KBM-7 (cell line): ENCODE data around the gene PAK1.
"Not testable (repeated sequence)": the region's sequence is repeated elsewhere in the genome, so short reads cannot be mapped to it uniquely, and the experiment has no call there.

Source experiments
- DNase-seq: peaks from one replicate; pipeline ENCODE4 v3.0.0-alpha.2; 2015
- in situ Hi-C: fragments of 300-500 bp; cut with MboI; formaldehyde crosslinking; loops from 2 replicates; pipeline ENCODE4 v1.14.3; 2020; ENCODE audit warnings: low sequenced_read_pairs, low pct_unique_long_range_greater_than_20kb, mixed read lengths

PAK1 gene

DNA sequence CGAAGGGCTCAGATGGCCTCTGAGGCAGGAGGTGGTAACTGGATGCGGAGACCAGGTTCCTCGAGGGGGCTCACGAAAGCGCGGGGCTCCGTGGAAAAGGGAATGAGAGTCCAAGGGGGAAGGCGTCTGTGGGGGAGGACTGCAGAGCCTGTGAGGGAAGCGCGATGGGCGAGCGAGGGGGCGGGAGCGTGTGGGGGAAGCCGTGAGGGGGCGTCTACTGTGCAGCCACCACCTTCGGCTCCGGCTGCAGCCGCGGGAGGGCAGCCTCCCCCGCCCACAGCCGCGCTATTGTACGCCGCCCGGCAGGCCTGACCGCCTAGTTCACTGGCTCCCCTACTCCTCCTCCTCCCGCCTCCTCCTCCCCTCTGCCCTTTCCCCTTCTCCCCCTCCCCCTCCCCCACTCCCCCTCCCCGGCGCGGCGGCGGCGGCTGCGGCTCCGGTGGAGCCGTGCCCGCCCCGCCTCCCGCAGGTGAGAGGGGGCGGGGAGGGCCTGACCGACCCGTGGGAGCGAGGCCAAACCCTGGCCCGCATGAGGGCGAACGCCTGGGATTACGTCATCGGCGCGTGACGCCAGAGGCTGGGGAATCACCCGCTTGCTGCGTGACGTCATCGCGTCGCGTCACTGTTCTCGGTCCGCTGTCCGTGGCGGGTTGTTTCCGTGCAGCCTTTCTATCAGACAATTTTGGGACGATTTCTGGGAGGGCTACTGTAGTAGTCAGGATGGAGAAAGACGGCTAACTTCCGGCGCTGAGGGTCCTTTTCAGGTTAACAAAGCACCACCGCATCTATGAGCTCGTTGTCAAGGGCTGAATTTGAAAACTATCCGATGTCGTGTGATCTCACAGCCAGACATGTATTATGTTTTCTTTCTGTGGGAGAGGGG lies at the start of gene PAK1:
Gene PAK1, minus strand, starts transcription at position 294 of the 883 bp plus-strand sequence. CDS start 81,574 bp downstream, outside the sequence.
- in situ Hi-C loops = no loop called here
- DNase-seq = peak; percentile 87

DNA sequence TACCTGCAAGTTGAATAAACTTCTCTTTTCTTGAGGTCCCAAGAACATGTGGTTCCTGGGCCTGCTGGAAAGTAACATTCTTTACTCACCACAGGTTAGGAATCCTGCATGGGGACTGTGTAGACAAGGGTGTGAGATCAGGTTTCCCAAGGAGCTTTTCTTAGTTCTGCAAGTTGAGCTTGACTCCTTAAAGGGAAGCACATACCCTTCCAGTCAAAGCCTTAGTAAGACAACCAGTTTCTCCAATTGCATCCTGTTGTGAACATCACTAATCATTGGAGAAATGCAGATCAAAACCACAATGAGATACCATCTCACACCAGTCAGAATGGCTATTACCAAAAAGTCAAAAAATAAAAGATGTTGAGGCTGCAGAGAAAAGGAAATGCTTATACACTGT lies 48.3 kb upstream of the PAK1 start:
- in situ Hi-C loops = no loop called here
- DNase-seq = no peak

DNA sequence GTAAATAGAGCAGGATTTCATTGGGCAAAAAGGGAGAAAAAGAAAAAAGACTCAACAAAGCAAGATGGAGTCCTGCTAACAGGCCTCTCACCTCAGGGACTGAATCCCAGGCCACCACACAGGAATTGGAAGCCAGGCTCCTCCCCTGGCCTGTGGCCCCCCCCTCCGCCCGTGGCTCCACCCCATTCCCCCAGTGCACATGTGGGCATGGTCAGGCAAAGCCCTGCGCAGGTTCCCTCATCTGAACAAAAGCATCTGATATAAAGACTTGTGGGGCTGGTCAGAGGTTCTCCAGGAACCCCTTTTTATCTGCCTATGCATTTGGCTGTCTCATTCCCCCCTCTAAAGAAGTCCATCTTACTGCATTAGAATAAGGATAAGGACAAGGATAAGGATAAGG lies 46.0 kb upstream of the PAK1 start:
- no peak for DNase-seq
- in situ Hi-C loops = no loop called here

DNA sequence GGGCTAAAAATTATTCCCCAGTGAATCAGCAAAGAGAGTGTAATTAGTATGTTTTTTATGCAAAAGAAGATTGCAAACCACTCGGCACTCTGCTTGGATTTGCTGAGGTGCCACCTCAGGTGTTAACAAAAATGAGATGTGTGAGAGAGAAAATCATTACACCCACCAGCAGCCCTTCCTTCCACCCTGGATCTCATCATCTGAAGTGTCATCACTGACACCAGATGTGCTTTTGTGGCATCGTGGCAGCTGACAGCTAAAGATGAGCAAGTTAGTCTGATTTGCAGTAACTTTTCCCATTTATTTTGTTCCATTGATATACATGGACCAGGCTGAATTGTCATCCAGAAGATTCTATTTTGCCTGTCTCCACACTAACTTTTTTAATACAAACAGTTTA lies 44.6 kb upstream of the PAK1 start:
- DNase-seq = no peak
- in situ Hi-C loops = no loop called here

DNA sequence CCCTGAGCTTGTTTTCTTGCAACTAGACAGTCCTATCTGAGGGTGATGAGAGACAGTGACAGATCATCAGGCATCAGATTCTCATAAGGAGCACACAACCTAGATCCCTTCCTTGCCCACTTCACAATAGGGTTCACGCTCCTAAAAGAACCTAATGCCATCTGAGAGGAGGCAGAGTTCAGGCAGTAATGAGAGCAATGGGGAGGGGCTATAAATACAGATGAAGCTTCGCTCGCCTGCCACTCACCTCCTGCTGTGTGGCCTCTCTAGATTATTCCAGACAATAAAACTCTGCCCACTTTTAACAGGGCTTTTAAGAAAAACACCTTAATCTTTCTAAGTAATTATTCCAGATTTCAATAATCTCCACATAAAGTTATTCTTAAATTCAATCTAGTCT lies 43.9 kb upstream of the PAK1 start:
- in situ Hi-C loops = no loop called here
- no peak for DNase-seq

DNA sequence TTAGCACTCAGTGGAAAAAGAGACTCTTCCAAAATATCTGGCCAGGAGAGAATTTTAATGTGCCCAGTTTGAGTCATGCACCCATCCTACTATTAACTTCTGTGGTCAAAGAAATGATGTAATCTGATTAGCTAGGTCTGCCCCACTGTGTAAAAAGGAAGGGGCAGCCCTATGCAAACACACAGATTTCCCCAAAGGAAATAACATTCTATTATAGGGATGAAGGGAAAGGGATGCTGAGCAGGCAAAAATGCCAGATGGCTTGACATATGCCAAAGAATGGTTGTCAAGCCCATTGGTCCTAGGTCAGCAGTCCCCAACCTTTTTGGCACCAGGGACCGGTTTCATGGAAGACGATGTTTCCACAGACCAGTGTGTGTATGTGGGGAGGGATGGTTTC lies 43.3 kb upstream of the PAK1 start:
- no peak for DNase-seq
- in situ Hi-C loops = no loop called here

DNA sequence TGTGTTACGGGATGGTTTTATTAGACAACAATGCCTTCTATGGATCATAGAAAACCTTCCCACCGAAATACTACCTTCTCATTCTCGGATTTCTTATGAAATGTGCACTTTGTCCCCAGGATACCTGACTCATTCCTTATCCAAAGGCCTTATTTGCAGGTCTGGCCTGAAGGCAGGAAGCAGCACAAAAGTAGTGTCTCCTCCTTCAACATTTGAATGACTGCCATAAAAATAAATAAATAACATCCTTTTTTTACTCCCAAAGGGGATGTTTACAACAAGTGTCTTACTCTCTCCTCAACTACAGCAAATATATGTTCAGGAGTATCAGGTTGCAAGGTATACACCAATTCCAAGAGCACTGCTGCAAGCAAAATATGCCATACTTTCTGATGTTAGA lies 41.6 kb upstream of the PAK1 start:
- no peak for DNase-seq
- in situ Hi-C loops = no loop called here

DNA sequence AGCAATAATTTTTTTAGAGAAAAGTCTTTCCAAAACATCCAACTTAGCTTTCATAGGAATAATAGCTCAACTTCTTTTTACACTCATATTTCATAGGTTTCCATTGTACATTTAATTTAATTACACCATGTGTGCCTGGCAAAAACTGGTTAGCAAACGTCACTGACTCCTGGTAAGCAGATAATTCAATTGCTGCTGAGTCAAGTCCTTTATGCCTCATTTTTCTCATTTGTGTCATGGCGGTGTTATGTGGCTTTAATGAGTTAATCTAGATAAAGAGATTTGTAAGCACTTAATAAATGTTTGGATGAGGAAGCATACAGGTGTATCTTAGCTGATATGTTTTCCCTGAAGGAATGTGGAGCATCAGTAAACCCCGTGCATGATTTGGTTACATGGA lies 41.2 kb upstream of the PAK1 start:
- no peak for DNase-seq
- in situ Hi-C loops = no loop called here

DNA sequence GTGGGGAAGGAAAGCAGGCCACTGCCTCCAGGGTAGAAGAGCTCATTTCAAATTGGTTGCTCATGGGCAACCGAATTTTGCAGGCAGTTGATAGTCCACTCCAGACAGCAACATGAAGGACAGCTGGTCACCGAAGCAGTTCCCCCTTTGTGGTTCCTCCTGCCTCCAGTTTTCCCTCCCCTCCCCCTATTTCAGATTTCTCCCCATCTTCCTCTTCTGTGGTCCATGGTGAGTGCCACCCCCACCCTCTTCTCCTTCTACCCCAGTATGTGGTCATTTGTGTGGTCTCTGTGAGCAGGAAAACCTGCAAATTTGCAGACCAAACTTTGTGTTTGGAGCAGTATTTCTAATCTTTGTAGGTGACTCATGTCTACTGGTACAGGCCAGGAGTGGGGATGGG lies 38.2 kb upstream of the PAK1 start:
- peak; percentile 81 for DNase-seq
- in situ Hi-C loops = no loop called here

DNA sequence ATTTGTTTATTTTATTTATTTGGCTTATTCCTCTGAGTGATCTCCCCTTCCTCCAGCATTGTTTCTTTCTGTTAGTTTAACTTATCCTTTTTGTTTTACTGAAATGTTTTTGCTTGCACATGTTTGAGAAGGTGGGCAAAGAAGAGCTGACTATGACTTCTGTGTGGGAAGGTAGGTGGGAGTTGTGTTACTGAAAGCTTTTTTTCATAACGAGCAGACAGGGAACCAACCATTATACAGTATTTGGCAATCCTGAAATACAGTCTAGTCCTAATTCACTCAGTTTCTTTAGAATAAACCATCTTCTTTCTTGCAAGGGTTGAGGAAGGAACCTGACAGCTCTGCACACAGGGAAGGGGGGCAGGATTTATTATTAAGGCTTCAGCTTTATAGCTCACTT lies 37.0 kb upstream of the PAK1 start:
- in situ Hi-C loops = no loop called here
- DNase-seq = no peak

DNA sequence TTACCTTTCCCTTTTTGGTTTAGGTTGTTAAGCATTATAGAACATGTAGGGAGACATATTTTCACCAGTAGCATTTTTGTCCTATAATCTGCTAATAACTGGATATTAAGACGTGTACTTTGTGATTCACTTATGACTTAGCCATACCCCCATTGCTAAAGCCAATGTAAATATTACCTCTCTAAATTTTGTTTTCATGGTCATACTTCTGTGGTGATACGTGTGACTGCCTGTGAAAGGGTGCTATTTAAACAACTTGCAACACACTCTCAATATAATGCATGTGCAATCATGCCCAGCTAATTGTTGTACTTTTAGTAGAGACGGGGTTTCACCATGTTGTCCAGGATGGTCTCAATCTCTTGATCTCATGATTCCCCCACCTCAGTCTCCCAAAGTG lies 36.2 kb upstream of the PAK1 start:
- in situ Hi-C loops = no loop called here
- DNase-seq = no peak

DNA sequence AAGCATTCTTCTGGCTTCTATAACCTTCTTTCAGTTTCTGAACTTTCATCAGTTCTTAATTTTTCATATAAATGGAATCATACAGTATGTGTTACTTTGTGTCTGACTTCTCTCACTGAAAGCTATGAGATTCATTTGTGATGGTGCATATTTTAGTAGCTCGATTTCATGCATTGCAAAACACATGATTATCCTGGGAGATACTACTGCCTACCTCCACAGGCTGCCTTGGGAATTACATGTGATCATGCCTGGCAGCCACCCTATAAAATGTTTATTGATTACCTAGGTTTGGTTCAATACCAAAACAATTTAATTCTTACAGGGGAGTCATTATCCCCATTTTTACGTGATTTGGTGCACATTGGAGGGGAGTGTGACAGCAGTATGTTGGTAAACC lies 34.1 kb upstream of the PAK1 start:
- in situ Hi-C loops = no loop called here
- no peak for DNase-seq

DNA sequence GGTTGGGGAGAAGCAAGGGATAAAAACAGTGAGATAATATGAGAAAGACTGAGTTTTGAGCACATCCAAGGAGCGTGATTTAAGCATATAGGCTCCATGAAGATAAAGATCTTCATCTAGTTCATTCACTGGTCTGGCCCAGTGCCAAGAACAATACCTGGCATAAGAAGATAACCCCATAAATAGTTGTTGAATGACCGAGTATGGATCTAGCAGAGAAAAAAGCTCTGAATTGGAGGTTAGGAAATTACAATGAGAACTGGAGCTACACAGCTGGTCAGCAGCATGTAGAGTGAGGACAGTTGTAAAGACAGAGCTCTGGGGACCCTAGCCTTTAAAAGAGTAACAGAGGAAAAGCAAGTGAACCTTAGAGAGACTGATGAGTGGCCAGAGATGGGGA lies 33.0 kb upstream of the PAK1 start:
- in situ Hi-C loops = no loop called here
- peak; percentile 46 for DNase-seq

DNA sequence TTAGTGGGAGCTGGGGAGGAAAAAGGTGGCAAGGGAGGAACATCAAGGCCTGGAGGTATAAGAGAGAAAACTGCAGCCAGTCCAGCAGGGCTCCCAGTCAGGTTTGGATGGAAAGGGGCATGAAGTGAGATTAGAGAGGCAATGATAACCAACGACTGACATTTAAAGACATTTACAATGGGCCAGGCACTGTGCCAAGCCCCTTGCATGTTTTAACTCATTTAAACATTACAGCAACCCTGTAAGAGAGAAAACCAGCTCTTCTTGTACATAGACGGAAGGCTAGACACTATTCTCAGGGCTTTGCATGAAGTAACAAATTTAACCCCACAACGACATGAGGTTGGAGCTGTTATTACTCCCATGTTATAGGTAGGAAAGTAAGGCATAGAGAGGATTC lies 32.1 kb upstream of the PAK1 start:
- no peak for DNase-seq
- in situ Hi-C loops = no loop called here

DNA sequence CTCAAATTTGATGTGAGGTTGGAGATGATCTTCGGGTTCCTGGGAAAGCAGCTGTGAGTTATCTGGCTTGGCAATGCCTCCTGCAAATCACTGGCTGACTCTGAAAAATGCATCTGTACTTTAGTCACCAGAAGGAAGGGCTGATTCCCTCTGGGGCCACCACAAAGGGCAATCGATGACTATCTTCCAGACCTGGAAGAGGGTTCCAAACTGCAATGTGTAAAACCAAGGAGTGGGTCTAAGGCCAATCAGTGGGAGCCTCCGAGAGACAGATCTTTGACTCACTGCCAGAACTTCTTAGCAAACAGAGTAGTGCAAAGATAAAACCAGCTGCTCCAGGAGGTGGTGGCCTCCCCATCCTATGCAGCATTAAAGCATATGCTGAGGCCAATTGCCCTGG lies 29.1 kb upstream of the PAK1 start:
- in situ Hi-C loops = no loop called here
- peak; percentile 41 for DNase-seq

DNA sequence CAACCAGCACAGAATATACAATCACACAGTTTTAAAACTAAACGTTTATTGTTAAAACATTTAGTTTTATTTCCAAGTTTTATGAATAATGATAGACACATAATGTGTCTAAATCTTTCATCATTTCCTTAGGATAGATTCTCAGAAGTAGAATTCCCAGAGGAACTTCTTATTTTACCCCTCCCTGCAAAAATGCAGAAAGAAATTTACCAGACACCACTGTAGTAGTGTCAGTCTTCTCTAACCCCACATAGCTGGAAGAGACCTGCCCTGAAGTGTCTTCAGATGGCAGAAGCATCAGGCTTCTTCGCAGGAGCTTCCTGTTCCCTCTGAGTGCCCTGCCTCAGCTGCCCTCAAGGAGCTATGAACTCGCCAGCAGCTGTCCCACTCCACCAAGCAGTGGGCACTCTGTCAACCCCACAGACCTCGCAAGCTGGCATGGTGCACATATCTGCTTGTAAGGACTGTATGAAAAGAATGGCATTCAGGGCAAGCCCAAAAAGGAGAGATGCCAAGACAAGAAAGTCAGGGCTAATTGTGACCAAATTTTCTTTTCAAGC lies 28.5 kb upstream of the PAK1 start:
- in situ Hi-C loops = no loop called here
- no peak for DNase-seq

DNA sequence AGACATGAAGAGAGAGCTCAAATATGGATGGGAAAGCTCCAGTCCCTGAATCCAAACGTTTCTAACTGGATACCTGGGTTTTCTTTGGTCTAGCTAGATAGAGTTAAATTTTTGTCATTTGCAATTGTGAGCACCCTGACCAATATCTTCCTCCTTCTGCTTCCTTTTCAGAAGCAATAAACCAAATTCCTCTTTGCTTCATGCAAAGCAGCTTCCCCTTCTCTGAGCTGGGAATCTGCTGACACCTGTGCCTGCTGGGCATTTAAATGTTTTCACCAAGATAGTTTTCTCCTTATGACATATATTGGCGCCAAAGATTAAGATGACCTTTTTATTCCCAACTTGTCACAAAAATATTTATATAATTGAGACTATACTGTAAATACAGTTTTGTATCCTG lies 27.9 kb upstream of the PAK1 start:
- DNase-seq = peak; percentile 66
- in situ Hi-C loops = no loop called here

DNA sequence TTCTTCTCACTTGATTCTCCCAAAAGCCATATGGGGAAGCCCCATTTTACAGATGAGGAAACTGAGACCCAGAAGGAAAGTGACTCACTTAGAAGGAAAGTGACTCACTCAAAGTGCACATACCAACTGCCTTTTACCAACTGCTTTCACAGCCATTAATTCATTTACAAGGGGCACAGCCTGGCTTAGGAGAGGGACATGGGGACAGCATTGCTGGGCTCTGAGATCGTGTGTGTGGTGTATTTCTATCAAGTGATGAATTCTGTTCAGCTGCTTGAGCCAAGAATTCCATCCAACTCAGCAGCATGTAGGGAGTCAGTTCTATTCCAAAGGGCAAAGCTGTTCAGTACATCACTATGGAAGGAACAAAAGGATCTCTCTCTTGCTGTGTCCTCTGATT lies 23.5 kb upstream of the PAK1 start:
- in situ Hi-C loops = no loop called here

DNA sequence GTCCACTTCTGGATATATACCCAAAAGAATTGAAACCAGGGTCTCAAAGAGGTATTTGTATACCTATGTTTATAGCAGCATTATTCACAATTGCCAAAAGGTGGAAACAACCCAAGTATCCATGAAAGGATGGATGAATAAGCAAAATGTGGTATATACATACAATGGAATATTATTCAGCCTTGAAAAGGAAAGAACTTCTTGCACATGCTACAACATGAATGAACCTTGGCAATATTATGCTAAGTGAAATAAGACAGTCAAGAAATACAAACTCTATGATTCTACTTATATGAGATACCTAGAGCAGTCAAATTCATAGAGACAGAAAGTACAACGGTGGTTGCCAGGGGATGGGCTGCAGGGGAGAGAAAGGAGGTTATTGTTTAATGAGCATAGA lies 21.6 kb upstream of the PAK1 start:
- in situ Hi-C loops = no loop called here
- DNase-seq = no peak

More for the DNA sequence above, 23.5 kb upstream of the PAK1 start:
- no peak for DNase-seq

DNA sequence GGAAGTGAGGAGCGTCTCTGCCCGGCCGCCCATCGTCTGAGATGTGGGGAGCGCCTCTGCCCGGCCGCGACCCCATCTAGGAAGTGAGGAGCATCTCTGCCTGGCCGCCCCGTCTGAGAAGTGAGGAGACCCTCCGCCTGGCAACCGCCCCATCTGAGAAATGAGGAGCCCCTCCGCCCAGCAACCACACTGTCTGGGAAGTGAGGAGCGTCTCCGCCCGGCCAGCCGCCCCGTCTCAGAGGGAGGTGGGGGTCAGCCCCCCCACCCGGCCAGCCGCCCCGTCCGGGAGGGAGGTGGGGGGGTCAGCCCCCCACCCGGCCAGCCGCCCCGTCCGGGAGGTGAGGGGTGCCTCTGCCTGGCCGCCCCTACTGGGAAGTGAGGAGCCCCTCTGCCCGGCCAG lies 16.1 kb upstream of the PAK1 start:
- DNase-seq, in situ Hi-C loops: not testable (repeated sequence)

DNA sequence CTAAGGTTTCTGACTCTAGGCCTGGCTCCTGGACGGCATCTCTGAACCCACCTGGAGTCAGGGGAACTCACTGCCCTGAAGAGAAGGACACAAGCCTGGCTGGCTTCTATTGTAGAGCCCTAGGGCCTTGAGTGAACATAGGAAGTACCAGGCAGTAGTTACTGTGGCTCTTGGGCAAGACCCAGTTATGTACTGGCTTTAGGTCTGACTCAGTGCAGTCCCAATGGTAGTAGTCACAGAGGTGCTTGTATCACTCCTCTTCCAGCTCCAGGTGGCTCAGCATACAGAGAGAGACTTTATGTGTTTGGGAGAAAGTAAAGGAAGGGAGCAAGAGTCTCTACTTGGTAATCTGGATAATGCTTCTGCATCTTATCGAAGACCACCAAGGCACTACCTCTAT lies 13.9 kb upstream of the PAK1 start:
- no peak for DNase-seq
- in situ Hi-C loops = no loop called here
